Psoas muscle (tissue), 8 donors: ENCODE measurements around the gene KCNAB2. TPM values are rescaled to one million over a fixed set of nuclear protein-coding genes. Genes with fewer than 3 reads are reported as not detected.
A peak's percentile ranks its signal among the peaks of the same experiment; 100 is the strongest.
"Not testable (repeated sequence)": the region's sequence is repeated elsewhere in the genome, so short reads cannot be mapped to it uniquely, and the experiment has no call there.

Experiments used
- ATAC-seq, 4 donors: fragments of 200-7000 bp; cut with Tn5 transposase; one replicate each; pipeline ENCODE4 v1.9.1; 2020; ENCODE audit warnings: moderate library complexity in 3 of 4, mild to moderate bottlenecking in 2 of 4
- DNase-seq, 2 donors: peaks; one replicate each; pipeline ENCODE4 v3.0.0-alpha.2; 2020
- H3K27ac ChIP-seq: fragments of 200-600 bp; one replicate; pipeline ENCODE4 v1.8.0; 2022
- H3K27me3 ChIP-seq, 3 donors: fragments of 200-600 bp in 1 of 3; one replicate each; pipeline versions ENCODE4 v1.6.1 to v1.8.0; 2013 to 2022; ENCODE audit warnings: low read length in 2 of 3, mild to moderate bottlenecking in 2 of 3, moderate library complexity in 1 of 3; ENCODE audit not compliant: insufficient read depth in 3 of 3
- H3K36me3 ChIP-seq, 2 donors: fragments of 200-600 bp in 1 of 2; one replicate each; pipeline versions ENCODE4 v1.6.1 to v1.8.0; 2013 to 2022; ENCODE audit warnings: low read depth in 1 of 2, mild to moderate bottlenecking in 1 of 2, moderate library complexity in 1 of 2; ENCODE audit not compliant: insufficient read depth in 1 of 2
- H3K4me1 ChIP-seq: fragments of 200-600 bp; one replicate; pipeline ENCODE4 v1.8.0; 2022
- H3K4me3 ChIP-seq: fragments of 200-600 bp; one replicate; pipeline ENCODE4 v1.8.0; 2022; ENCODE audit warnings: mild to moderate bottlenecking
- H3K9me3 ChIP-seq: fragments of 200-600 bp; one replicate; pipeline ENCODE4 v1.8.0; 2022
- WGBS, 3 donors: extraction: QIAGEN DNeasy Blood & Tissue Kit; methylation state at CpG; one replicate each; pipeline versions ENCODE4 v1.1.6 to v1.1.7; 2013; 5-methylcytosine and 5-hydroxymethylcytosine counted together
- intact Hi-C, 2 donors: fragments of 100-400 bp; cut with DNase I; formaldehyde crosslinking; loops; one replicate each; pipeline versions ENCODE4 v1.11.0 to v1.14.2; 2022
- polyA plus RNA-seq, 3 donors: library from polyadenylated mRNA; stranded (reverse); fragments of 200-250 nt; gene quantifications; one replicate each; pipeline ENCODE4 v1.2.3, GENCODE V29; 2013
- total RNA-seq, 4 donors: library from RNA; stranded (reverse); fragmentation: NEBNext Ultra II Directional in 2 of 4; extraction: Animal tissue kit (Norgen Biotek cat#: 25700) in 2 of 4; gene quantifications; one replicate each; pipeline versions ENCODE4 v1.2.1 to v1.2.4, GENCODE V29; 2021 to 2023
- TF ChIP-seq, protein P1 (sequence below): fragments of 200-600 bp; IDR thresholded peaks from one replicate; pipeline ENCODE4 v1.8.0; 2022; ENCODE audit warnings: antibody characterized with exemption
- donor health status: healthy with polysubstance abuse.
- donor health status: DM: no; HTN: no; CAD: no; lungs with moderate emphysema.
- donor health status: Bipolar disorder and iron deficiency.
- donor health status: healthy.
- donor health status: DM: yes; HTN: yes; CAD: no.
- donor health status: DM: no; HTN: no; CAD: no.
- donor health status: DM: no; HTN: no; CAD: no.
- donor health status: DM: yes; HTN: yes; CAD: no.

KCNAB2 gene
- total and polyA plus RNA-seq, 7 donors: 0.86 to 8.8 (median 2.1) TPM

DNA sequence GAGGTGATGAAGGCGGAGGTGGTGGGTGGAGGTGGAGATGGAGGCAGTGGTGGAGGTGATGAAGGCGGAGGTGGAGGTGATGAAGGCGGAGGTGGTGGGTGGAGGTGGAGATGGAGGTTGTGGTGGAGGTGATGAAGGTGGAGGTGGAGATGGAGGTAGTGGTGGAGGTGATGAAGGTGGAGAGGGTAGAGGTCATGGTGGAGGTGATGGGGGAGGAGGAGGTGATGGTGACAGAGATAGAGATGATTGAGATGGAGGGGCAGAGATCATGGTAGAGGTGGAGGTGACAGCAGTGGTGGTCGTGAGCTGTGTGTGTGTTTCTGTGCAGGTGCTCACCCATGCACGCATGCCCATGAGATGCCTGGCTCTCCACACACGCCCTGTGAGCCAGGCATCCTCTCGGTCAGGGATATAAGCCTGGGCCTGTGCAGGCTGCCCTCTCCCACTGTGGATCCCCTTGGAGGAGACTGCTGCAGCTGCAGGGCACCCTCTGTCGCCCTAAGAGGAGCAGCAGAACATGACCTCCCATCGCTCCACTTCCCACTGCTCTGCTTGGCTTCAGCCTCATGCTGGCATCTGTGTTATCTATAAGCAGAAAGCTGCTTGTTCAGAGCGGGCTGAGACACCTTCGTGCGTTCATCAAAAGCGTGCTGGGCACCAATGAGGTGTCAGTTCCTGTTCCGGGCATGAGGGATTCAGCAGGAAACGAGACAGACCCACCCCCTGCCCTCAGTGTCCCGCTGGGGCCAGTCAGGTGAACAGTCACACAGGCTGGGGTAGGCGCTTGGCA, 33.0 kb upstream of the KCNAB2 start:
- no peak overlapping the region for H3K27ac ChIP-seq
- peak in 1 of 2 donors; percentile 25 for DNase-seq
- intact Hi-C loops: no loop called here

DNA sequence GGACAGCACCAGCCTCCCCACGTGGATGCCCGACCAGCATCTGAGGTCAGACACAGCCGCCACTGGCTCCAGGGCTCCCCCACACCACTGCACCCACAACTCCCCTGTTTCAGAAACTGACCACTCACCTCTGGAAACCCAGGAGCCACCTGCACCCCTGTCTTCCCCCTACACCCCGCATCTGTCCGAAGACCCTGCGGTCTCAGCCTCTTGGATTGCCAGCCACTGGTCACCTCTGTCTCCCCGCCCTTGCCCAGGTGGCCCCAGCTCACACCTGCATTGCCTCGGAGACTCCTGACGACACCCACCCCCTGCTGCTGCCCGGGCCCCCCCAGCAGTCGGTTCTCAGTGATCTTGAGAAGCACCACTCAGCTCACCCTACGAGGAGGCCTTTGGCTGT, 32.2 kb upstream of the KCNAB2 start:
- 88 to 92% (median 89%) methylated on average over 11 to 12 of the region's 12 CpGs for WGBS, 3 donors
- Histone ChIP-seq H3K36me3 (no peaks in the 10 kb centered on the region), H3K4me1 (no peaks in the 10 kb centered on the region), H3K27me3 (no peaks in the 10 kb centered on the region), H3K27ac (peak overlapping the region; percentile 61), H3K4me3 (no peak overlapping the region), H3K9me3 (no peaks in the 10 kb centered on the region)
- intact Hi-C loops: no loop called here
- TF ChIP-seq, protein P1, sequence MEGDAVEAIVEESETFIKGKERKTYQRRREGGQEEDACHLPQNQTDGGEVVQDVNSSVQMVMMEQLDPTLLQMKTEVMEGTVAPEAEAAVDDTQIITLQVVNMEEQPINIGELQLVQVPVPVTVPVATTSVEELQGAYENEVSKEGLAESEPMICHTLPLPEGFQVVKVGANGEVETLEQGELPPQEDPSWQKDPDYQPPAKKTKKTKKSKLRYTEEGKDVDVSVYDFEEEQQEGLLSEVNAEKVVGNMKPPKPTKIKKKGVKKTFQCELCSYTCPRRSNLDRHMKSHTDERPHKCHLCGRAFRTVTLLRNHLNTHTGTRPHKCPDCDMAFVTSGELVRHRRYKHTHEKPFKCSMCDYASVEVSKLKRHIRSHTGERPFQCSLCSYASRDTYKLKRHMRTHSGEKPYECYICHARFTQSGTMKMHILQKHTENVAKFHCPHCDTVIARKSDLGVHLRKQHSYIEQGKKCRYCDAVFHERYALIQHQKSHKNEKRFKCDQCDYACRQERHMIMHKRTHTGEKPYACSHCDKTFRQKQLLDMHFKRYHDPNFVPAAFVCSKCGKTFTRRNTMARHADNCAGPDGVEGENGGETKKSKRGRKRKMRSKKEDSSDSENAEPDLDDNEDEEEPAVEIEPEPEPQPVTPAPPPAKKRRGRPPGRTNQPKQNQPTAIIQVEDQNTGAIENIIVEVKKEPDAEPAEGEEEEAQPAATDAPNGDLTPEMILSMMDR: no peak
- ATAC-seq: no peak
- DNase-seq: no peak

More for the DNA sequence above, 33.0 kb upstream of the KCNAB2 start:
- 86 to 89% (median 87%) methylated on average over 16 to 17 of the region's 17 CpGs for WGBS, 3 donors
- ATAC-seq: no peak
- Histone ChIP-seq H3K9me3 (no peaks in the 10 kb centered on the region), H3K4me1 (no peaks in the 10 kb centered on the region), H3K36me3 (no peaks in the 10 kb centered on the region), H3K4me3 (no peak overlapping the region), H3K27me3 (no peaks in the 10 kb centered on the region)
- TF ChIP-seq, protein P1: no peak

DNA sequence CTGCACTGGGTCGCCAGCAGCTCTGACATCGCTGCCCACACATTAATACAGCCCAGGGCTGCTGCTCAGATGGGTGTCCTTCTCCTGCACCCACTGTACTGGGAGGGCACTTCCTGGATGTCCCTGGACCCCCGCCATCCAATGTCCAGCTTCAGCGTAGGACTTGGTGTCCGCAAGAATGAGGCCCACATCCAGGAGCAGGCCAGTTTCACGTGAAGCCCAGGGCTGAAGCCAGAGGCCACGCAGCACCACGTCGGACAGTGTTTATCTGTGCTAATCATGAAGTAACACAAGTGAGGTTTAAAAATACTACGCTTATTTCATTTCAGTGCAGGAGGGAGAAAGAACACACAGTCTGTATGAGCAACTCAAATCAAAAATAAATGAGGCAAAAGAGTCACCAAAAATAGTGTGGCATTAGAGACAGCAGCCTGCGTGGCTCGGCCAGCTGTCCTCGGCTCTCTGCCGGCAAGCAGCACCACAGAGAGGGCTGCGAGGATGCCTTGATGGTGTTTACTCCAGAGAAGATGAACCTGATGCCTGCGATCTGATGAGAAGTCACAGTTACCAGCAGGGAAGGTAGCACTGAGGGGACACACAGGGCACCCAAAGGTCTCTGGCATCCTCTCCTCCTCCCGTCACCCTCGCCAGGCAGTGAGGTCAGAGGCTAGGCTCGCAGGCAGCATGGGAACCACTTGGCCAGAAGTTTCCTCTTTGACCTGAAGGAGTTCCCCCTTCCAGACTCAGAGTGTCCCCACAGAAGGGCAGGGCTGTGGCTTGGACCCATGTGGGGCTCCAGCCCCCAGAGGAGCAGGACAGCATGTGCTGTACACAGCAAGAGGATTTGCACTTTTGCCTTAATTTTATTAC, 31.3 kb upstream of the KCNAB2 start:
- Histone ChIP-seq H3K4me3 (no peak overlapping the region), H3K27ac (peak overlapping the region; percentile 61), H3K9me3 (no peaks in the 10 kb centered on the region), H3K36me3 (no peaks in the 10 kb centered on the region), H3K27me3 (no peaks in the 10 kb centered on the region), H3K4me1 (no peaks in the 10 kb centered on the region)
- intact Hi-C loops: no loop called here
- ATAC-seq: peak; percentile 83 to 90 (median 88)
- WGBS, 3 donors: 42 to 65% (median 54%) methylated on average over 19 of the region's 19 CpGs
- peak; percentile 73 to 84 for DNase-seq
- TF ChIP-seq, protein P1: no peak

DNA sequence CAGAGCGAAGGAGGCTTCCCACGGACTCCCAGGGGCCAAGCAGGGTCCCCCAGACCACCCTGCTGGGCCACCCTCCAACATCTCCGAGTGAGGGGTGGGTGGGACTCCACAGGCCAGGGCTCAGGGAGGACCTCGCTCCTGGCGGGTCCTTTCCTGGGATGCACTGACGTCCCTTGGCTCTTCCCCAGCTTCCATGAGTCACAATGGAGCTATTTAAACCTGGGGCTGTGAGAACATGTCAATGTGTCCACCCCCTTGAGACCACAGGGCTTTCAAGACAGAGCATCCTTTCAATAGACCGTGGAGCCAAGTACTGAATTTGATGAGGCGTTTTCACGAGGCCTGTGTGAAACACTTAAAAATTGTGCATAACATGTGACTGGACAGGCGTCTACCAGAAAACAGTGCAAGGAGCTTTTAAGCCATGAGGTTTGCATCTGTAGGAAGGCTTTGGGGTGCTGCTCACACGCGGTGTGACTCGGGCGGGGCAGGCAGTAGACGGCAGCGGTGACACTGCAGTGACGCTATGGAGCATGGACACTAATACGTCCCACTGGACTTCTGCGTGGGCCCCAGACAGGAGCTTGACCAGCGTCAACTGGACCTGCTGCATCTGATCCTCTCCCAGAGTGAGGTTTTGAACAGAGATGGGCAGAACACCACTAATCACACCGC, 29.4 kb upstream of the KCNAB2 start:
- Histone ChIP-seq H3K4me1 (no peaks in the 10 kb centered on the region), H3K36me3 (no peaks in the 10 kb centered on the region), H3K27ac (no peak overlapping the region), H3K4me3 (no peak overlapping the region), H3K27me3 (peaks cover 0 to 2% (median 1%) of the 10 kb centered on the region in 3 donors), H3K9me3 (no peaks in the 10 kb centered on the region)
- WGBS, 3 donors: 67 to 72% (median 71%) methylated on average over 21 of the region's 21 CpGs
- DNase-seq (no peak), ATAC-seq (no peak)
- TF ChIP-seq, protein P1: no peak
- intact Hi-C loops: no loop called here

DNA sequence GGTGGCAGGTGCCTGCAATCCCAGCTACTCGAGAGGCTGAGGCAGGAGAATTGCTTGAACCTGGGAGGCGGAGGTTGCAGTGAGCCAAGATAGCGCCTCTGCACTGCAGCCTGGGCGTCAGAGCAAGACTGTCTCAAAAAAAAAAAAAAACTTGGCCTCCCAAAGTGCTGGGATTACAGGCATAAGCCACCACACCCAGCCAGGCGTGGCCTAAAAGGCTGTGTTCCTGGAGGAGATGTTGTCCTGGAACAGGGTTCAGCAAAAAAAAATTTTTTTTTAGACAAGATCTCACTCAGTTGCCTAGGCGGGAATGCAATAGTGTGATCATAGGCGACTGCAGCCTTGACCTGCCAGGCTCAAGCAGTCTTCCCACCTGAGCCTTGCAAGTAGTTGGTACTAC, 28.0 kb upstream of the KCNAB2 start:
- H3K9me3 ChIP-seq, ATAC-seq, H3K4me1 ChIP-seq, H3K27ac ChIP-seq, H3K4me3 ChIP-seq, DNase-seq, H3K36me3 ChIP-seq, H3K27me3 ChIP-seq, intact Hi-C loops: not testable (repeated sequence)
- WGBS, 3 donors: 77 to 90% (median 80%) methylated on average over 7 of the region's 7 CpGs
